K562 (cell line): ENCODE data around the gene CSRNP2.
"Not testable (repeated sequence)": the region's sequence is repeated elsewhere in the genome, so short reads cannot be mapped to it uniquely, and the experiment has no call there.

Source experiments
- BCL6 ChIP-seq: fragments of 250-450 bp; sonication (Bioruptor Pico); IDR thresholded peaks from 2 replicates; pipeline ENCODE4 v1.4.0; 2020
- CEBPB ChIP-seq: fragments of 450-650 bp; IDR thresholded peaks from 2 replicates; pipeline ENCODE4 v1.6.1; 2016; ENCODE audit warnings: missing genetic modification characterization, missing compliant biosample characterization
- CREB1 ChIP-seq, 2 experiments: sonication (generic) in 1 of 2; formaldehyde crosslinking in 1 of 2; IDR thresholded peaks; 2 replicates each; pipeline versions ENCODE4 v1.6.1 to v1.8.0; 2012 to 2022; ENCODE audit warnings: inconsistent platforms in 1 of 2, mild to moderate bottlenecking in 1 of 2, missing genetic modification reagents in 1 of 2, moderate library complexity in 1 of 2
- CXXC5 ChIP-seq: fragments of 250-450 bp; sonication (Bioruptor Pico); IDR thresholded peaks from 2 replicates; pipeline ENCODE4 v1.8.0; 2022; ENCODE audit warnings: inconsistent platforms, mild to moderate bottlenecking, moderate library complexity
- DPF2 ChIP-seq: fragments of 450-650 bp; IDR thresholded peaks from 2 replicates; pipeline ENCODE4 v1.6.1; 2016
- HNRNPK ChIP-seq: fragments of 200-400 bp; formaldehyde crosslinking; IDR thresholded peaks from one replicate; pipeline ENCODE4 v1.6.1; 2018; ENCODE audit warnings: mild to moderate bottlenecking, low read depth, low read length; ENCODE audit not compliant: poor library complexity, severe bottlenecking
- KLF1 ChIP-seq: fragments of 450-650 bp; IDR thresholded peaks from 2 replicates; pipeline ENCODE4 v1.6.1; 2016; ENCODE audit warnings: missing genetic modification characterization, missing compliant biosample characterization
- POLR2A ChIP-seq: fragments of 450-650 bp; conservative IDR thresholded peaks from 2 replicates; pipeline ENCODE4 v1.6.1; 2016
- ZFX ChIP-seq: sonication (generic); formaldehyde crosslinking; IDR thresholded peaks from 2 replicates; pipeline ENCODE4 v1.8.0; 2022; ENCODE audit warnings: mild to moderate bottlenecking, missing genetic modification reagents, moderate library complexity

DNA sequence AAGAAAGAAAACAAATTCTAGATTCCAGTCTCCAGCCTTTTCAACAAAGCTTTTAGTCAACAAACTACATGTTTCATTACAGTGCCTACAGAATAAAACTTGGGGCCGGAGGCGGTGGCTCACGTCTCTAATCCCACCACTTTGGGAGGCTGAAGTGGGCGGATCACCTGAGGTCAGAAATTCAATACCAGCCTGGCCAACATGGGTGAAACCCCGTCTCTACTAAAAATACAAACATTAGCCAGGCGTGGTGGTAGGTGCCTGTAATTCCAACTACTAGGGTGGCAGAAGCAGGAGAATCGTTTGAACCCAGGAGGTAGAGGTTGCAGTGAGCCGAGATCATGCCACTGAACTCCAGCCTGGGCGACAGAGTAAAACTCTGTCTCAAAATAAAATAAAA lies 68.9 kb downstream of the CSRNP2 start:
- TF ChIP-seq CEBPB (tag); KLF1 (tag); HNRNPK; ZFX (CRISPR knock-in tag); BCL6 (CRISPR knock-in tag); DPF2; POLR2A; CXXC5 (CRISPR knock-in tag); CREB1 (IDR thresholded peaks at IDR 0.05); CREB1 (CRISPR knock-in tag; IDR thresholded peaks at IDR 0.05): not testable (repeated sequence)
